HG03575 (cell line): ENCODE results near the gene MGAT5B.
"Not testable (repeated sequence)": the region's sequence is repeated elsewhere in the genome, so short reads cannot be mapped to it uniquely, and the experiment has no call there.

ENCODE experiments used
- ATAC-seq: cut with Tn5 transposase; IDR thresholded peaks from one replicate; pipeline ENCODE4 v1.9.1; 2021; ENCODE audit not compliant: unreplicated experiment, insufficient number of reproducible peaks, low FRiP score; ENCODE audit errors: extremely low read depth

MGAT5B gene

DNA sequence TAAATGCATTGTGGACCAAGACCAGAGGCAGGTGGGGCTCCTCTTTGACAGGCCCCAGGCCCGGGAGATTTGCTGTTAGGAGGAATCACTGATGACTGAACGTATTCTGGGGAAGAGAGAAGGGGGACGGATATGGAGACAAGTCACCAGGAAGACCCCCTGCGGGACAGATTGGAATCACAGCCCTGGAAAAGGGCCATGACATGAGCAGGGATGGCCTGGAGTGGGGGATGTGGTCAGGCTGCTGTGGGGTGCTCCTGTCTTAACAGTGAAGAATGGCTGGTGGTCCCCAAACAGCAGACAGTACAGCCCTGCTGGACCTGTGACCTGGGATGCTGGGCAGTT is 23.7 kb upstream of the MGAT5B start:
- no peak for ATAC-seq

DNA sequence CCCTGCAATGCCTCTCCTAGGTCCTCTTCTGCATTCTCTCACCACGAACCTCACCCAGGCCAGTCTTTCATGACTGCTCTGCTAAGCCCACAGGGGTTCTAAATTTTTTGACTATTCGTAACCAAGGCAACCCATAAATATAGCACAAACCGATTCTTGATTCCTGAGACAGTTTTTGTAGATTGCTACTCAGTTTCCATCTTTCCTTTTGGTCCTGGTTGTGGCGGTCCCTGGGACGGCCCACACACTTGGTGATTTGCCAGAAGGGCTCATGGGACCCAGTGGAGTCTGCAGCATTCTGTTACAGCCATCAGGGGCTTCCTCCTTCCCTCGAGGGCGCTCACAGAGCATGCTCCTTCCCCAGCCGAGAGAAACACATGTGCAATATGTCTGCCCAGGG is 23.4 kb upstream of the MGAT5B start:
- no peak for ATAC-seq

DNA sequence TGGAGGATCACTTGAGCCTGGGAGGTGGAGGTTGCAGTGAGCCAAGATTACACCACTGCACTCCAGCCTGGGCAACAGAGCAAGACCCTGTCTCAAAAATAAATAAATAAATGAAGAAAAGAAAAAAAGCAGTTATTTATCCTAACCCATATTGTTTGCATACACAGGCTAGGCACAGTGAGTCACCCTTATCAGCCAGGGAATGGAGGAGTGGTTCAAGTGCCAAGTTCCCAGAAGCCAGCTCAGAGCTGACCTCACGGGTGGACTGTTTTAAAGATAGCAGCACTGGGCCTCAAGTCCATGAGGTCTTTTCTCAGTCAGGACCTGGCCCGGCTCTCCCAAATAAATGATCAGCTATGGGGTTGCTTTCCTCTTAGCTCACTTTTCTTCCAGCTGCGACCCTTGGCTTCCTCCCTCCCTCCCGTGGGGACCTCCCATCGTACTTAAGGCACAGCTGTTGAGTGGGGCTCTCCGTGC is 22.6 kb upstream of the MGAT5B start:
- ATAC-seq, result no peak

DNA sequence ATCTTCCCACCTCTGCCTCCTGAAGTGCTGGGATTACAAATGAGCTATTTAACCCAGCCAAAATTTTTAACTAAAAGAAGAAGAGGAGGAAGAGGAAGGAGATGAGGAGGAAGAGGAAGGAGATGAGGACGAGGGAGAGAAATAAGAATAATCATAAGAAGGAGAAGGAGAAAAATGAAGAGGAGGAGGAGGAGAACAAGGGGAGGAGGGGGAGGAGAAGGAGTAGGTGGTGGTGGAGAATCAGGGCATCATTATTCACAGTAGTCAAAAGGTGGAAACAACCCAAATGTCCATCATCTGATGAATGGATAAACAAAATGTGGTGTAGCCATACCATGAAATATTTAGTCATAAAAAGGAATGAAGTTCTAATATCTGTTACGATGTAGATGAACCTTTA is 21.2 kb upstream of the MGAT5B start:
- ATAC-seq, result no peak

DNA sequence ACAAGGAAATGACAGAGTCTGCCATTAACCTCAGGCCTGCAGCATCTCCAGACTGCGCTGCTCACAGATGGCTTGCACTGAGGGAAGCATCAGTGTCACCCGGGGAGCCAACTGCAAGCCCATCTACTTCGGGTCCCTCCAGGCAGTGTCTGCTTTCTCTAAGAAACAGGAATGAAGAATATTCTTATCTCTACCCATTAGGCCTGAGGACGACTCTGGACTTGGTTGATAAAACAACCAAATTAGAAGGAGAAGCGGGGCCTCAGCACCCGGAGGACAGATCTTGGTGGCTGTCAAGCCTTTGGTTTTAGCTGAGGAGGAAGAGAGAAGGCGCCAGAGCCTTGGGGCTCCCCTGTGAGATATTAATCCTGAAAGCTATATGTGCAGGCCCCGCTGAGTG is 19.5 kb upstream of the MGAT5B start:
- no peak for ATAC-seq

DNA sequence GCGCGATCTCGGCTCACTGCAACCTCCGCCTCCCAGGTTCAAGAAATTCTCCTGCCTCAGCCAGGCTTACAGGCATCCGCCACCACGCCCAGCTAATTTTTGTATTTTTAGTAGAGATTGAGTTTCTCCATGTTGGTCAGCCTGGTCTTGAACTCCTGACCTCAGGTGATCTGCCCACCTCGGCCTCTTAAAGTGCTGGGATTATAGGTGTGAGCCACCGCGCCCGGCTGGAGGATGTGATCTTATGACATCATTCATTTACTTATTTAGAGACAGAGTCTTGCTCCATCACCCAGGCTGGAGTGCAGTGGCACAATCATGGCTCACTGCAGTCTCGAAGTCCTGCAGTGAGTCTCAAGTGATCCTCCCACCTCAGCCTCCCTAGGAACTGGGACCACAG is 19.0 kb upstream of the MGAT5B start:
- not testable (repeated sequence) for ATAC-seq

DNA sequence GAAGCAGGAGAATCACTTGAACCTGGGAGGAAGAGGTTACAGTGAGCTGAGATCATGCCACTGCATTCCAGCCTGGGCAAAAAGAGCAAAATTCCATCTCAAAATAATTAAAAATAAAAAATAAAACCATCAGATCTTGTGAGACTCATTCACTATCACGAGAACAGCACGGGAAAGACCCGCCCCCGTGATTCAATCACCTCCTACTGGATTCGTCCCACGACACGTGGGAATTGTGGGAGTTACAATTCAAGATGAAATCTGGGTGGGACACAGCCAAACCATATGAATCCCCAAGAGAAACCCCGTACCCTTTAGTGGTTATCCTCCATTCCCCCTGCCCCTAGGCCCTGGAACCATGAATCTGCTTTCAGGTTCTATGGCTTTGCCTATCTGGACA is 15.4 kb upstream of the MGAT5B start:
- ATAC-seq, result no peak

DNA sequence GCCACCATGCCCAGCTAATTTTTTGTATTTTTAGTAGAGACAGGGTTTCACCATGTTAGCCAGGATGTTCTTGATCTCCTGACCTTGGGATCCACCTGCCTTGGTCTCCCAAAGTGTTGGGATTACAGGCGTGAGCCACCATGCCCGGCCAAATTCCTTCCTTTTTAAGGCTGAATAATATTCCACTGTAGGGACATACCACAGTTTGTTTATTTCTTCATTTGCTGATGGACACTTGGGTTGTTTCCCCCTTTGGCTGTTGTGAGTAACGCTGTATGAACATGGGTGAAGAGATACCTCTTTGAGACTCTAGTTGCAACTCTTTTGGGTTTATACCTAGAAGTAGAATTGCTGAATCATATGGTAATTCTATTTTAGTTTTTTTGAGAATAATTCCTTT is 13.1 kb upstream of the MGAT5B start:
- ATAC-seq, result no peak

DNA sequence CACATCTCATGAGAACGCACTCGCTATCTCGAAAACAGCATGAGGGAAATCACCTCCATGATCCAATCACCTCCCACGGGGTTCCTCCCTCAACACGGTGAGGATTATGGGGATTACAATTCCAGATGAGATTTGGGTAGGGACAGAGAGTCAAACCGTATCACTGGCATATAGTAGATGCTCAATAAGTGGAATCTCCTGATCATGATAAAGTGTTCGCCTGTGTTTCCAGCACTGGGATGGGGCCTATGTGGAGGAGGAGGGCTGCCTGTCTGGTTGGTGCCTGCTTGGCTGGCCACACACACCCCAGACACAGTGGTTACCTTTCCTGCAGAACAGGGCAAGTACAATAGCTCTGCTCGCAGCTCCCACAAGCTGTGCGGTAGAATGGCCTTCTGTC is 6.1 kb upstream of the MGAT5B start:
- no peak for ATAC-seq

DNA sequence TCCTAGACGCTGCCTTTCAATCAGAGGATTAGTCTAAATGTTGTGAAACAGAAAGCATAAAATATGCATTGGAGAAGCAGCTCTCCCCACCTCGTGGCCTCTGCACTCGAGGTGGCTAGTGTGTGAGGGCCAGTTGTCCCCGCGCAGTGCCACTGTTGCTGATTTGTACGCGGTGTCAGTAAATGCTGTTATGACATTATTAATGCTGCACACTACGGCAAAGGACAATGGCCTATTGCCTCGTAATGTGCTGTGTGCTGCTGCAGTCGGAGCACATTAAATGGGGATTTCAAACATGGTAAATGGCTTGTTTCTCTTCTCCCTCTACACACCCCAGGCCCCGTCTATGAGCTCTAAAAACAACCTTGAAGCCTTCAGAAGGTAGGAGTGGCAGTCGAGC is 5.7 kb upstream of the MGAT5B start:
- no peak for ATAC-seq

DNA sequence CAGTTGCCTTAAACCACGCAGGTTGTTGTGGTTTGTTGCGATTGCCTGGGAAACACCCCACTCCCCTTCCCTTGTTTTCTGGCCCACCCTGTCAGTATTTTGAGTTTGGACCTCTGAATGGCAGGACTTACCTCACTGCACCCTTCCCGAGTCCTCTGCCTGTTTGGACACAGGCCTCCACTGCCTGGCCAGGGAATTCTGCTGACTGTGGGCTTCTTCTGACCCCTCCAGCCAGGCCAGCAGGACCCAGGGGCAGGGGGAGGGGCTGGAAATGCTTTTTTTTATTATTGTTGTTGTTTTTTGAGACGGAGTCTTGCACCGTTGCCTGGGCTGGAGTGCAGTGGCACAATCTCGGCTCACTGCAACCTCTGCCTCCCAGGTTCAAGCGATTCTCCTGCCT is 4.2 kb upstream of the MGAT5B start:
- ATAC-seq, result no peak

DNA sequence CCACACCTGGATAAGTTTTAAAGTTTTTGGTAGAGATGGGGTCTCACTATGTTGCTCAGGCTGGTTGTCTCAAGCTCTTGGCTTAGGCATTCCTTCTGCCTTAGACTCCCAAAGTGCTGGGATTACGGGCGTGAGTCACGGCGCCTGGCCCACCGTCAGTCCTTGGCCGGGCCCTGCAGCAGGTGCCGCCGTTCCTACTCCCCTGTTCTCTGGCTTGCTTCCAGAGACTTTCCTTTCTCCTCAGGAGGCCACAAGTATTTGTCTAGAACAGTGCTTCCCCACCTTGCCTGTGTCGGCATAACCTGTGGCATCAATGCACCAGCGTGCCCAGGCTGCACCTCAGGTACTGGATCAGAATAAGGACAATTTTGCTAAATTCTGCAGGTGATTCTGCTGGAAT is 3.0 kb upstream of the MGAT5B start:
- ATAC-seq, result no peak

DNA sequence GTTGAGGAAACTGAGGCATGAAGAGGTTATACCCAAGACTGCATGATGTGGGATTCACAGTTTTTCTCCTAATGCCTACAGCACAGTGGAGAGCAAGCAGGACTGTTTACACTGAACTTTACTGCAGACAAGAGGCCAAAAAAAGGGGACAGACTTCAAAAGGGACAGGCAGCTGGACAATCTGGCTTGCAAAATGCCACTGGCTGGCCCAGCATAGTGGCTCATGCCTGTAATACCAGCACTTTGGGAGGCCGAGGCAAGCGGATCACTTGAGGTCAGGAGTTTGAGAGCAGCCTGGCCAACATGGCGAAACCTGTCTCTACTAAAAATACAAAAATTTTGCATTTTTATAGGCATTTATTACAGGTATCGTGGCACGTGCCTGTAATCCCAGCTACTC is 2.0 kb upstream of the MGAT5B start:
- ATAC-seq, result no peak

DNA sequence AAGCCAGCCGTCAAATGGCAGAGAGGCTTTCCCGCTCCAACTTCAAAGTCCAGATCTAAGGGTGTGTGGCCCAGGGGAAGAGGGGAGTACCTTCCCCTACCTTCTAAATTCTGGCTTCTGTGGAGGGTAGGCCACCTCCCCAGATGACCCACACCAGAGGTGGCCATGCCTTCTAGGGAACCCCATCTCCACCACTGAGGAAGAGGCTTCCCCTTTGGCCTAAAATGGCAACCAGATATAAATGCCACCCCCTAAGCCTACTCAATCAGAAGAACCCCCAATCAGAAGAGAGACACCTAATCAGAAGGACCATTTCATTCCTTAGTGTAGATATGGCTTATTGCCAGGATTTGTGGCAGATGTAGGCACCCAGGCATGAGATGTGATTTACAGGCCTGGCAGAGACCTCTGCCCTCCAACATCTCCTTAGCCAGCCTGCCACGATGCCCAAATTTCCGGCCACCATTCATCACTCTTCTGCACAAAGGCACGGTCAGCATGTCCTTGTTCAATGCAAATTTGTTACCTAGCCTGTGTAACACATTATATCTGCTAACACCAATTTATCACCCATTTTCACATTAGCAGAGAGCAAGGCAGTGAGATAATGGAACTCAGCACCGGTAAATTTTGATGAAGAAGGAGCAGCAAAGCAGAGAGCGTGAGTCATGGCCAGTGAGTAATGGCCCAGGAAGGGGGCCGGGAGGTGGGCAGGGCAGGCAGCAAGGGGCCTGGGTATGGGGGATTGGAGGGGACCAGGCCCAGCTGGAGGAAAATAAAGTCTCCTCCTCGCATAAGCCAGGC is 1.2 kb upstream of the MGAT5B start:
- ATAC-seq, result no peak

DNA sequence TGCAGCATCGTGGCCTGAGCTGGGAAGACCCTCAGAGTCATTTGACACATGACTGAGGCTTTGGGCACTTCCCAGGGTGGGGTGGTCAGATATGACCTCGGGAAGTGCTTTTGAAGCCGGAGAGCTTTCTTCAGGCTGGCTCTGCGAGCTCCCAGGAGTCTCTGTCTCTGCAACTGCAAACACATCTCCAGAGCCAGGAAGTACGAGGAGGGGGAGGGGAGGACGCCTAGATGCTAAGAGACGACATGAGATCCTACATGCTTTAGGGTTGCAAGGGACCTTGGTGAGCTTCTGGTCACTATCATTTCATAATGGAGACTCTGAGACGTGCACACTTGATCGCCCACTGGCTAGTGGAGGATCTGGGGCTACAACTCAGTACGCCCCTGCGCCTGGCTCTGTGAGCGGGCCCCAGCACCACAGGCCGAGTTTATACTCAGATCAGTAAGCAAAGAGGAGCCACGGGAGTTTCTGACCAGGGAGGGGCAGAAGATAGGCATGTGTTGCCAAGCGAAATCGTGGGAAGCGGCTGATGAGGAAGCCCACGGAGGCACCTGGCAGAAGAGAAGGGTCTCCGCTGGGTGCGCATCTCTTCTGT is 527 bp upstream of the MGAT5B start:
- ATAC-seq, result no peak

DNA sequence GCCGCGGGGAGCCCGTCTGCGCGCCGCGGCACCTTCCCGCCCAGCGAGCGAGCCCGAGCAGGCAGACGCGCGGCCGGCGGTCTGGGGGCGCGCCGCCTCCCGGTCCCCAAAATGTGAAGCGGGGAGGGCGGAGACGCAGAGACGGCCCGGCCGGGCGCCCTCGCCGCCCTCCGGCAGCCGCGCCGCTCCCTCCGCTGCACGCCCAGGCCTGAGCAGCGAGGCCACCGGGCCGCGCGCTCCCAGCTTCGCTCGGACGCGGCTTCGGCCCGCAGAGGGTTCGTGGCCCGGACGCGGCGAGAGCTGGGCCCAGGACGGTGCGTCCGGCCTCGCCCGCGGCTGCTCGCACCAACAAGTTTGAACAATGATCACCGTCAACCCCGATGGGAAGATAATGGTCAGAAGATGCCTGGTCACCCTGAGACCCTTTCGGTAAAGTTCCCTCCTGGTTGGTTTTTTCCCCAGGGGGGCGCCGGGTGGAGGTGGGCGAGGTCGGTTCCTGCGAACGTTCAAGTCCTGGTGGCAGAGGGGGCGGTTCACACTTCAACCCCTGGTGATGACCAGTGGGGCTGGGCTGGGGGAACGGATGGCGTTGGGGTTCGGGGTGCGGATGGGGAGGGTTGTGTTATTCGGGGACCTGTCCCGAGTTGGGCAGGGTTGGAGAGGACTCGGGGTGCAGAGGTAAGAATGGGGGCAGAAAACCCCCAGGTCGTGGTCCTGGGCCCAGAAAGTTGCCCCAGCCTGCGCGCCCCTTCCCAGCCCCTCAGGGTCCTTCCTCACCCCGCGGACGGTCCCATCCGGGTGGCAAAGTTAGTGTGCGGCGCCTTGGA is 678 bp downstream of the MGAT5B start:
- ATAC-seq, result no peak

DNA sequence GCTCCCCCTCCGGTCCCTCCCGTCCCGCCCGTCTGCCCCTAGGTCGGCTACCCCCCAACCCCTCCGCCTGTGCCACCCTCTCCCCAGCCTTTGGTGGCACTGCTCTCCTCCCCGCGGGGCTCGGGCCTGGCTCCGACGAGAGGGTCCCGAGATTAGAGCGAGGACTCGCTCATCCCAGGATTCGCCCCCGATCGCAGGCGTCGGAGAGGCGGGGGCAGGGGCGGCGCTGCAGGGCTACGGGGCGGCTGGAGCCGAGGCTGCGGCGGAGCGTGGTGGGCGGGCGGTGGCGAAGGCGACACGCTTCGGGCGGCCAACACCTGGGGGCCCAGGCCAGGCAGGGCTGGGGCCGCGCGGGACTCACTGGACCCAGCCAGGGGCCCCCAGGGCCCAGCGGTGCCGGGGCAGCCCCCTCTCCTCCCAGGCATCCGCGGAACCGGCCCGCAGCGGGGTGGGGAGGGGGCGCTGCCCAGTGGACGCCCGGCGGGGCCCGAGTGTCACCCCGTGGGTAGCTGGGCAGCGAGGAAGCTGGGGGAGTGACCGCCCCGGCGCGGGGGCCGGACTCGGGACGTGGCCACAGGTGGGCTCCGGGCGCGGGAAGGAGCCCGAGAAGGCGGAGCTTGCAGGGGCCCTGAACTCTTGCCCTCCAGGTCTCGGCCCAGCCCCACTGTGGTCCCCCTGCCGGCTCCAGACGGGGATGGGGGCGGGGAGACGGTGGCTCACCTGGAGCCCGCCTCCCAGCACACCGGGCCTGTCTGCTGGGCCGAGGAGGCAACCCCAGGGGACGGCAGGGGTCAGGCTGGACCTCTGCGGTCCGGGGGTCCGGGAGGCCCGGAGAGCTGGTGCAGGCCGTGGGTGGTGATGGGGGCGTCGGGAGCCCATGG is 1.5 kb downstream of the MGAT5B start:
- ATAC-seq, result no peak

DNA sequence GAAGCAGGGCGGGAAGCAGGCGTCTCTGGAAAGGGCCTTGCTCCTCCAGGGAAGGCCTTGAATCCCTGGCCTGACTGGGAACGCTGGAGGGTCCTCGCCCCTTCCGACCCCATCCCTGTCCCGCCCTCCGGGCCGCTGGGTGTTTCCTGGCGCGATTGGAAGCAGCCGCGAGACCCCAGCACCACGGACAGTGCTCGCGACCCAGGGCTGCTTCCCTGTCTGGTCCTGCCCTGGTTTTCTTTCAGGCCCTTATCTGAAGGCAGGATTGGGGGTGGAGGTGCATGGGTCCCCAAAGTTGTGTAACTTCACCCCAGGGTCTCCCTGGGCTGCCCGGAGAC is 2.1 kb downstream of the MGAT5B start:
- no peak for ATAC-seq

DNA sequence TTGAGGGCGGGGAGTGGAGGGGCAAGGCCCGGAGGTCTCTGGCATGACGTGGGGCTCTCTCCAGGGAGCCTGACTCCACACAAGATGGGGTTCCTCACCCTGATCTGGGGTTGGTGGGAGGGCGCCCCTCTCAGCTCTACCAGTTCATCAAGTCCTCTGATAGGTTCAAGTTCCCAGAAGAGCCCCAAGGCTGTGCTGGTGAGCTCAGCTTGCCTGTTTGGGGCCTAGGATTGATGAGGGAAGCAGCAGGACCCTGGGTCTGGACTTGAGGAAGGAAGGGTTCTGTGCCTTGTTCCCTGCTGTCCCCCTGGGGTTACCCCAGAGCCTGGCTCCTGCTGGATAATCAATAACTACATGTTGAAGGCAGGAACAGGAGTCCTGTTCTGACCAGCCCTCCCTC is 3.5 kb downstream of the MGAT5B start:
- ATAC-seq, result no peak
